Esophagus squamous epithelium (tissue), 5 donors: ENCODE measurements around the gene ITPR2. TPM values are rescaled to one million over a fixed set of nuclear protein-coding genes. Genes with fewer than 3 reads are reported as not detected.

Source experiments
- DNase-seq: peaks from one replicate; lab custom pipeline; 2025; lab: John Stamatoyannopoulos, UW
- H3K27ac ChIP-seq, 4 donors: fragments of 200-600 bp; sonication (generic); one replicate each; pipeline ENCODE4 v1.5.1; 2016 to 2019; ENCODE audit warnings: mild to moderate bottlenecking in 1 of 4
- H3K27me3 ChIP-seq, 4 donors: fragments of 200-600 bp; sonication (generic); 1 replicate in 3 of 4; 2 replicates in 1 of 4; pipeline versions ENCODE4 v1.5.1 to v1.6.0; 2017 to 2021; ENCODE audit warnings: antibody characterized with exemption in 1 of 4
- H3K36me3 ChIP-seq, 3 donors: fragments of 200-600 bp; sonication (generic); one replicate each; pipeline ENCODE4 v1.5.1; 2016 to 2019
- H3K4me1 ChIP-seq, 3 donors: fragments of 200-600 bp; sonication (generic); one replicate each; pipeline ENCODE4 v1.5.1; 2017 to 2019
- H3K4me3 ChIP-seq, 4 donors: fragments of 200-600 bp; sonication (generic); 1 replicate in 3 of 4; 2 replicates in 1 of 4; pipeline ENCODE4 v1.5.1; 2016 to 2019; ENCODE audit warnings: mild to moderate bottlenecking in 2 of 4, moderate library complexity in 1 of 4
- H3K9me3 ChIP-seq, 3 donors: fragments of 200-600 bp; sonication (generic); one replicate each; pipeline ENCODE4 v1.5.1; 2016 to 2019
- POLR2A ChIP-seq, 4 donors: fragments of 450-650 bp; IDR thresholded peaks; one replicate each; pipeline ENCODE4 v1.6.1; 2017; ENCODE audit warnings: antibody characterized with exemption in 4 of 4, mild to moderate bottlenecking in 4 of 4, moderate library complexity in 3 of 4
- WGBS, 2 donors: methylation state at CpG; one replicate each; pipeline ENCODE4 v1.1.5; 2018; 5-methylcytosine and 5-hydroxymethylcytosine counted together
- intact Hi-C: fragments of 100-400 bp; cut with DNase I; formaldehyde crosslinking; loops from one replicate; pipeline ENCODE4 v1.15.0; 2022
- total RNA-seq, 4 donors: library from RNA; depleted of rRNA; stranded (reverse); fragments of >200 nt; gene quantifications; one replicate each; pipeline ENCODE4 v1.1.0, GENCODE V29; 2016
- TF ChIP-seq, protein P1 (sequence below), 6 experiments: fragments of 450-650 bp in 4 of 6; fragments of 200-600 bp in 2 of 6; sonication (generic) in 2 of 6; IDR thresholded peaks; one replicate each; pipeline ENCODE4 v1.5.1; 2016 to 2019; ENCODE audit warnings: antibody characterized with exemption in 6 of 6, mild to moderate bottlenecking in 4 of 6, moderate library complexity in 4 of 6
- donor health status: DM: yes; HTN: yes; CAD: no.

ITPR2 gene
- total RNA-seq, 4 donors from 2014 or later = 30.7 to 49.3 (median 37.6) TPM

DNA sequence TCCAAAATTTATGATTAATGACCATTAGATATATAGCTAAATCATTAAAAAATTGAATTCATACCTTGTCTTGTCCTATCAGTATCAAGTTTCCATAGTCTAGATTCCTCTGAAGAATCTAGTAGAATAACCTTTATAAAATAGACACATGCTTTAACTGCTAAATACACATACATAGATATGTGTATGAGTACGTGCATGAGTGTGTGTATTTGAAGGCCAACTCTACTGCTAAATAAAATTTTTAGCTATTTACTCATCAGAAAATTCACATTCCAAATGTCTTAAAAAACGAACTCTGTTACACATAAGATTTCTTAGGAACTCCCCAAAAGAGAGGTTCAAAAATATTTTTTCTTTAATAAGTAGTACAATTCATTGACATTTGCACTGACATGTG, 404.6 kb downstream of the ITPR2 start:
- TF ChIP-seq POLR2A (IDR thresholded peaks at IDR 0.05) = no peak
- TF ChIP-seq, protein P1, sequence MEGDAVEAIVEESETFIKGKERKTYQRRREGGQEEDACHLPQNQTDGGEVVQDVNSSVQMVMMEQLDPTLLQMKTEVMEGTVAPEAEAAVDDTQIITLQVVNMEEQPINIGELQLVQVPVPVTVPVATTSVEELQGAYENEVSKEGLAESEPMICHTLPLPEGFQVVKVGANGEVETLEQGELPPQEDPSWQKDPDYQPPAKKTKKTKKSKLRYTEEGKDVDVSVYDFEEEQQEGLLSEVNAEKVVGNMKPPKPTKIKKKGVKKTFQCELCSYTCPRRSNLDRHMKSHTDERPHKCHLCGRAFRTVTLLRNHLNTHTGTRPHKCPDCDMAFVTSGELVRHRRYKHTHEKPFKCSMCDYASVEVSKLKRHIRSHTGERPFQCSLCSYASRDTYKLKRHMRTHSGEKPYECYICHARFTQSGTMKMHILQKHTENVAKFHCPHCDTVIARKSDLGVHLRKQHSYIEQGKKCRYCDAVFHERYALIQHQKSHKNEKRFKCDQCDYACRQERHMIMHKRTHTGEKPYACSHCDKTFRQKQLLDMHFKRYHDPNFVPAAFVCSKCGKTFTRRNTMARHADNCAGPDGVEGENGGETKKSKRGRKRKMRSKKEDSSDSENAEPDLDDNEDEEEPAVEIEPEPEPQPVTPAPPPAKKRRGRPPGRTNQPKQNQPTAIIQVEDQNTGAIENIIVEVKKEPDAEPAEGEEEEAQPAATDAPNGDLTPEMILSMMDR (IDR thresholded peaks at IDR 0.05) = no peak
- Histone ChIP-seq H3K36me3 (peaks cover 0 to 24% (median 0%) of the 10 kb centered on the region in 3 donors), H3K27ac (no peak overlapping the region), H3K9me3 (no peaks in the 10 kb centered on the region), H3K4me1 (no peaks in the 10 kb centered on the region), H3K27me3 (no peaks in the 10 kb centered on the region), H3K4me3 (no peak overlapping the region)
- WGBS, 2 donors = 86 to 98% methylated on average over 2 of the region's 2 CpGs
- no peak for DNase-seq
- intact Hi-C loops = no loop called here

DNA sequence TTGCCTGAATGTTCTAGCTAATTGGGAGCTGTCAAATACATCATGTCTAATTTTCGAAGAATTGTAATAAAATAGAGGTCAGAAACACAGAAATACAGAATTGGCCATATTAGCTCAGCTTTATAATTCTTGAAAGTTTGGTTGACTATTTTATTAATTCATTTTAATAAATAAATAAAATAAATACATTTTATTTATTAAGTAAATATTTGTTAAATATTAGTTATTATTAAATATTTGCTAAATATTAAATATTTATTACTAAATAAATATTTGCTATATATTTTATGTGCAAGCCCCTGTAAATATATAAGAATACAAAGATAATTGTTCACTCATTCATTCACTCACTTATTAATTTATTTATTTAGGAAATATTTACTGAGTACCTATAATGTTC, 406.3 kb downstream of the ITPR2 start:
- intact Hi-C loops = no loop called here
- TF ChIP-seq POLR2A (IDR thresholded peaks at IDR 0.05) = no peak
- TF ChIP-seq, protein P1 (IDR thresholded peaks at IDR 0.05) = no peak
- WGBS, 2 donors = 81 to 91% methylated on average over 1 of the region's 1 CpG
- Histone ChIP-seq H3K27ac (no peak overlapping the region), H3K27me3 (no peaks in the 10 kb centered on the region), H3K4me3 (no peak overlapping the region), H3K4me1 (no peaks in the 10 kb centered on the region), H3K36me3 (peaks cover 0 to 16% (median 0%) of the 10 kb centered on the region in 3 donors), H3K9me3 (no peaks in the 10 kb centered on the region)
- no peak for DNase-seq

DNA sequence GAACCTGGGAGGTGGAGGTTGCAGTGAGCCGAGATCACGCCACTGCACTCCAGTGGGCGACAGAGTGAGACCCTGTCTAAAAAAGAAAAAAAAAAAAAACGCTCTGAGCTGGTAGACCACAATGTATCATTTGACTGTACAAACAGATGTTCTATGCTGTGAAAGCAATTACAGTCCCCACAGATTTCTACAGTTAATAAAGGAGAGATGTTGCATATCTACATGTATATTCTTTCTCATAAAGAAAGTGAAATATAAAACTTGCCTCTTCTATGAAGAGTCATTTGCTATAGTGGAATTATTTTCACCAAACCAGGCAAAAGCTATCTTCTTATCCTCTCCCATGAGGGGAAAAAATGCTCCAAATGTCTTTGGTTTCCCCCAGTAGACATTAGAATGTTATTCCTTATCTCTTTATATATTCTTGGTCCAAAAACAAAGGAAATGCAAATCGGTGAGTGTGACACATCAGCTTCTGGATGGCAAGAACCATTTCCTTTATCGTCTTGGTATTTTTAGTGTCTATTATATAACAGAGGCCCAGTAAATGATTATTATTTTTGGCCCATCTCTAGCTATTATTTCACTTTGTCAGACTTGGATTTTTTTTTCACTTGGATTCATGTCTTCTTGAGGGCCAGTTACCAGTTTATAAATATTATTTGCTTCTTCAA, 407.3 kb downstream of the ITPR2 start:
- Histone ChIP-seq H3K27ac (no peak overlapping the region), H3K36me3 (peaks cover 0 to 16% (median 0%) of the 10 kb centered on the region in 3 donors), H3K9me3 (no peaks in the 10 kb centered on the region), H3K4me3 (no peak overlapping the region), H3K27me3 (no peaks in the 10 kb centered on the region), H3K4me1 (no peaks in the 10 kb centered on the region)
- DNase-seq = no peak
- intact Hi-C loops = no loop called here
- WGBS, 2 donors = 65 to 81% methylated on average over 6 of the region's 6 CpGs
- TF ChIP-seq POLR2A (IDR thresholded peaks at IDR 0.05) = no peak
- TF ChIP-seq, protein P1 (IDR thresholded peaks at IDR 0.05) = no peak

DNA sequence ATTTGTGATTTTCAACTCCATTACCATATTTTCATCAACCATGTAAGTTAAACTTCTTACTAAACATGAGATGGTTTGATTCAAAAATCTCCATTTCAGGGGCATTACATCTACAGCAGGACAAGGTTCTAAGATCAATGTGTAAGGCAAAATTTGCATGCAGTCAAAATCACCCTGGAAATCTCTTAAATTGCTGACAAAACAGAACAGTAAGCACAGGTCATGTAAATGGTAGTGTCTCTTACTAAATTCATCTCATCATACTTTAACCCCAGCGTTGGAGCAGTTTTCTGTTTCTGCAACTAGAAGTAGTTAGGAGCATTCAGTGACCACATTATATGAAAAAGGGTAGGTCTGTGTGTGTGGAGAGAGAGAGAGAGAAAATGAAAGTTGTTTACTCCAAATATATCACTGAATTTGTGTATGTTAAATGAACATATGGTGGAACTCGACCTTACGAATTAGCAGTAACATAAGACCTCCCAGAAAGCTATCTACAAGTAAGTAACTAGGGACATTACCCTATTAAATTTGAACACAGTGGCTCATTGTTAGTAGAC, 410.1 kb downstream of the ITPR2 start:
- Histone ChIP-seq H3K27me3 (no peaks in the 10 kb centered on the region), H3K4me1 (no peaks in the 10 kb centered on the region), H3K9me3 (peaks cover 0 to 1% (median 0%) of the 10 kb centered on the region in 3 donors), H3K27ac (no peak overlapping the region), H3K4me3 (no peak overlapping the region), H3K36me3 (peaks cover 0 to 32% (median 0%) of the 10 kb centered on the region in 3 donors)
- TF ChIP-seq, protein P1 (IDR thresholded peaks at IDR 0.05) = no peak
- TF ChIP-seq POLR2A (IDR thresholded peaks at IDR 0.05) = no peak
- DNase-seq = no peak
- intact Hi-C loops = no loop called here
- 69 to 82% methylated on average over 3 of the region's 3 CpGs for WGBS, 2 donors

DNA sequence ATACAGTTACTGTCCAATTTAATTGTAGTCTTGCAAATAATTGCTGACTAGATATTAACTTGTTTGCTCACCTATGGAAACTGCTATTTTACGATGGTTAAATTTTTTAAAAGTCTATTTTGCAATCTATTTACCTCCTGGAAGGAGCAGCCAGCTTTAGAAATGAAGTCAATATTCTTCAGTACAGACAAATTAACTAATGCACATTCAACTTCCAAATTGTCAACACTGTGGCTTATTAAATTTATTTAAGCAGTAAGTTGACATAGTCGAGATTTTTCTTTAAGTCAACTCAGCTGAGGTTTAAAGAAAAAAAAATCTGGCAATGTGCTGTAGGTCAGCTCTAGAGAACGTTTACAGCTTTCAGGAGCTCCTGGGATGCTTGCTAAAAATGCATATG, 416.4 kb downstream of the ITPR2 start:
- no peak for DNase-seq
- Histone ChIP-seq H3K36me3 (peaks cover 0 to 57% (median 0%) of the 10 kb centered on the region in 3 donors), H3K27me3 (no peaks in the 10 kb centered on the region), H3K4me3 (no peak overlapping the region), H3K4me1 (no peaks in the 10 kb centered on the region), H3K27ac (no peak overlapping the region), H3K9me3 (peaks cover 0 to 4% (median 0%) of the 10 kb centered on the region in 3 donors)
- intact Hi-C loops = no loop called here
- no peak for TF ChIP-seq POLR2A (IDR thresholded peaks at IDR 0.05)
- TF ChIP-seq, protein P1 (IDR thresholded peaks at IDR 0.05) = no peak
- WGBS, 2 donors = 77 to 82% methylated on average over 3 of the region's 3 CpGs
